Activated T-helper 1 cell treated with anti-CD3 and anti-CD28 coated beads, Interleukin-12 subunit alpha, Interleukin-12 subunit beta, Interleukin-2, Interleukin-4 antibody, amounts not matched to agents 30 ng/mL and 10 ng/mL and 1 ng/mL, durations not matched to agents 14 hours and 24 hours and 36 hours (primary cell): ENCODE measurements around the gene WDR20. TPM values are rescaled to one million over a fixed set of nuclear protein-coding genes. Genes with fewer than 3 reads are reported as not detected.

ENCODE experiments used
- DNase-seq: peaks from one replicate; pipeline ENCODE4 v3.0.0; 2021; ENCODE audit warnings: low spot score
- H3K27ac Mint-ChIP-seq: one replicate; pipeline ENCODE4 v1.8.0; 2021; ENCODE audit warnings: mild to moderate bottlenecking, mixed read lengths
- H3K27me3 Mint-ChIP-seq: one replicate; pipeline ENCODE4 v1.8.0; 2022; ENCODE audit warnings: mild to moderate bottlenecking, moderate library complexity, mixed read lengths; ENCODE audit not compliant: insufficient read depth
- H3K36me3 Mint-ChIP-seq: one replicate; pipeline ENCODE4 v1.8.0; 2021; ENCODE audit warnings: low read depth, mixed read lengths
- H3K4me1 Mint-ChIP-seq: one replicate; pipeline ENCODE4 v1.8.0; 2021; ENCODE audit warnings: low read depth, mixed read lengths
- H3K4me3 Mint-ChIP-seq: one replicate; pipeline ENCODE4 v1.8.0; 2021; ENCODE audit warnings: mild to moderate bottlenecking, moderate library complexity, mixed read lengths
- H3K9me3 Mint-ChIP-seq: one replicate; pipeline ENCODE4 v1.8.0; 2021; ENCODE audit warnings: mixed read lengths
- intact Hi-C: fragments of 100-400 bp; cut with micrococcal nuclease; formaldehyde crosslinking; loops from one replicate; pipeline ENCODE4 v1.15.1; 2024
- total RNA-seq: library from RNA; stranded (reverse); gene quantifications from 2 replicates; pipeline ENCODE4 v1.2.3, GENCODE V29; 2022

Gene WDR20
- total RNA-seq, 1 donor from 2014 or later = 33.9 TPM

GRCh38 chr14:102220031-102220430 is 80.3 kb downstream of the WDR20 start:
- no peak for DNase-seq

GRCh38 chr14:102221026-102221425 is 81.3 kb downstream of the WDR20 start:
- H3K27me3 Mint-ChIP-seq = no peaks in the 10 kb centered on the region
- H3K36me3 Mint-ChIP-seq = no peaks in the 10 kb centered on the region
- DNase-seq = no peak
- H3K4me1 Mint-ChIP-seq = peaks cover 5% of the 10 kb centered on the region
- no peak overlapping the region for H3K27ac Mint-ChIP-seq
- intact Hi-C loops = no loop called here
- no peak overlapping the region for H3K4me3 Mint-ChIP-seq
- no peaks in the 10 kb centered on the region for H3K9me3 Mint-ChIP-seq

More at GRCh38 chr14:102220031-102220430, 80.3 kb downstream of the WDR20 start:
- Mint-ChIP-seq H3K4me1 (peaks cover 5% of the 10 kb centered on the region), H3K27me3 (no peaks in the 10 kb centered on the region), H3K27ac (no peak overlapping the region), H3K4me3 (no peak overlapping the region), H3K9me3 (no peaks in the 10 kb centered on the region), H3K36me3 (no peaks in the 10 kb centered on the region)
- intact Hi-C loops = no loop called here

GRCh38 chr14:102222009-102222575 is 82.4 kb downstream of the WDR20 start:
- Mint-ChIP-seq H3K27ac (no peak overlapping the region), H3K4me3 (no peak overlapping the region), H3K9me3 (no peaks in the 10 kb centered on the region), H3K27me3 (no peaks in the 10 kb centered on the region), H3K4me1 (peaks cover 5% of the 10 kb centered on the region), H3K36me3 (no peaks in the 10 kb centered on the region)
- intact Hi-C loops = no loop called here
- no peak for DNase-seq

GRCh38 chr14:102222751-102223150 is 83.1 kb downstream of the WDR20 start:
- peaks cover 5% of the 10 kb centered on the region for H3K4me1 Mint-ChIP-seq
- H3K36me3 Mint-ChIP-seq = no peaks in the 10 kb centered on the region
- H3K4me3 Mint-ChIP-seq = no peak overlapping the region
- no peak overlapping the region for H3K27ac Mint-ChIP-seq
- DNase-seq = no peak
- intact Hi-C loops = no loop called here
- no peaks in the 10 kb centered on the region for H3K9me3 Mint-ChIP-seq
- no peaks in the 10 kb centered on the region for H3K27me3 Mint-ChIP-seq

GRCh38 chr14:102223682-102224081 is 84.0 kb downstream of the WDR20 start:
- no peaks in the 10 kb centered on the region for H3K27me3 Mint-ChIP-seq
- H3K4me3 Mint-ChIP-seq = no peak overlapping the region

GRCh38 chr14:102225386-102225785 is 85.7 kb downstream of the WDR20 start:
- H3K4me3 Mint-ChIP-seq = no peak overlapping the region
- H3K4me1 Mint-ChIP-seq = no peaks in the 10 kb centered on the region
- intact Hi-C loops = no loop called here
- H3K27ac Mint-ChIP-seq = no peak overlapping the region
- DNase-seq = no peak
- no peaks in the 10 kb centered on the region for H3K9me3 Mint-ChIP-seq
- no peaks in the 10 kb centered on the region for H3K27me3 Mint-ChIP-seq
- H3K36me3 Mint-ChIP-seq = no peaks in the 10 kb centered on the region

More at GRCh38 chr14:102223682-102224081, 84.0 kb downstream of the WDR20 start:
- no peak for DNase-seq
- Mint-ChIP-seq H3K36me3 (no peaks in the 10 kb centered on the region), H3K9me3 (no peaks in the 10 kb centered on the region), H3K27ac (no peak overlapping the region), H3K4me1 (peaks cover 5% of the 10 kb centered on the region)
- intact Hi-C loops = no loop called here

- H3K27ac Mint-ChIP-seq = no peak overlapping the region
- intact Hi-C loops = no loop called here
- no peak overlapping the region for H3K4me3 Mint-ChIP-seq
- DNase-seq = no peak
- H3K4me1 Mint-ChIP-seq = no peaks in the 10 kb centered on the region
- no peaks in the 10 kb centered on the region for H3K36me3 Mint-ChIP-seq
- no peaks in the 10 kb centered on the region for H3K27me3 Mint-ChIP-seq
- no peaks in the 10 kb centered on the region for H3K9me3 Mint-ChIP-seq
These were observed 86.2 kb downstream of the WDR20 start for GRCh38 chr14:102225936-102226335.

GRCh38 chr14:102226356-102227125 is 86.8 kb downstream of the WDR20 start:
- Mint-ChIP-seq H3K27ac (no peak overlapping the region), H3K4me1 (no peaks in the 10 kb centered on the region), H3K4me3 (no peak overlapping the region), H3K36me3 (no peaks in the 10 kb centered on the region), H3K27me3 (no peaks in the 10 kb centered on the region), H3K9me3 (no peaks in the 10 kb centered on the region)
- DNase-seq = no peak
- intact Hi-C loops = no loop called here

- Mint-ChIP-seq H3K27me3 (no peaks in the 10 kb centered on the region), H3K36me3 (no peaks in the 10 kb centered on the region), H3K4me3 (no peak overlapping the region), H3K9me3 (no peaks in the 10 kb centered on the region), H3K27ac (no peak overlapping the region), H3K4me1 (no peaks in the 10 kb centered on the region)
- intact Hi-C loops = no loop called here
- no peak for DNase-seq
These were observed 87.7 kb downstream of the WDR20 start for GRCh38 chr14:102227184-102227964.

GRCh38 chr14:102229071-102229738 is 89.5 kb downstream of the WDR20 start:
- Mint-ChIP-seq H3K36me3 (no peaks in the 10 kb centered on the region), H3K9me3 (no peaks in the 10 kb centered on the region), H3K4me1 (no peaks in the 10 kb centered on the region), H3K27me3 (no peaks in the 10 kb centered on the region), H3K27ac (no peak overlapping the region), H3K4me3 (no peak overlapping the region)
- intact Hi-C loops = no loop called here
- DNase-seq = no peak

GRCh38 chr14:102229739-102230092 is 90.0 kb downstream of the WDR20 start:
- DNase-seq = no peak
- intact Hi-C loops = no loop called here
- Mint-ChIP-seq H3K4me3 (no peak overlapping the region), H3K36me3 (no peaks in the 10 kb centered on the region), H3K27ac (no peak overlapping the region), H3K27me3 (no peaks in the 10 kb centered on the region), H3K4me1 (no peaks in the 10 kb centered on the region), H3K9me3 (no peaks in the 10 kb centered on the region)

- intact Hi-C loops = no loop called here
- H3K4me1 Mint-ChIP-seq = no peaks in the 10 kb centered on the region
- H3K27me3 Mint-ChIP-seq = no peaks in the 10 kb centered on the region
- H3K36me3 Mint-ChIP-seq = no peaks in the 10 kb centered on the region
- no peaks in the 10 kb centered on the region for H3K9me3 Mint-ChIP-seq
- no peak overlapping the region for H3K4me3 Mint-ChIP-seq
- no peak overlapping the region for H3K27ac Mint-ChIP-seq
- no peak for DNase-seq
These were observed 90.9 kb downstream of the WDR20 start for GRCh38 chr14:102230481-102231210.
